Measurements from ENCODE around the gene GP1BA.
"Not testable (repeated sequence)": the region's sequence is repeated elsewhere in the genome, so short reads cannot be mapped to it uniquely, and the experiment has no call there.

GP1BA gene

DNA sequence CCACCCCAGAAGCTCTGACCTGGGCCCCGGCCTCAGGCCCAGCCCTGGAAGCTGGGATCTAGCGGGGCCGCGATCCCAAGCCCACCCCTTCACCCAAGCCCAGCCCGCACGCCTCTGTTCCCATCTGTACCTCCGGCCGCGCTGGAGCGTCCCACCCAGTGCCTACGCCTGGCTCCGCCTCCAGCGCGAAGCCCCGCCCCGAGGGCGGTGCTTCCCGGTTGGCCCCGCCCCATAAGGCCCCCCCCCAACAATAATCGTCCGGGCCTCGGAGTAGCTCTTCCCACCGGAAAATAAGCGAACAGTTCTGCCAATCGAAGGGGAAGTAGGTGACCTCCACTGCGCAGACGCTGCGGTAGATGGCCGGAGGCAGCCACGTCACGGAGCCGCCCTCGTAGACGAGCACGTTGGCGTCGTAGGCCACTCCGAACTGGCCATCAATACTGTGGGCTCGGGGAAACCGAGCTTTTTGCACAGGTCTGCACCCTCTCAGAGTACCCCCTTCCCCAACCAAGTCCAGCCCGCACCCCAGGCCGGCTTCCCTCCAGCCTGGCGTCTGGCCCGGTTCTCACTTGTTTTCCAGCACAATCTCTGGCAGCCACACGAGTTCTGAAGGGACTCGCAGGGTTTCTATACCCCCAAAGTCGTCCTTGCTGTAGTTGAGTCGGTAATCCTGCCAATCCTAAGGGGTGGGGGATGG lies 30.3 kb upstream of the GP1BA start:
- DNase-seq (ENCODE audit: low spot score): no peak

DNA sequence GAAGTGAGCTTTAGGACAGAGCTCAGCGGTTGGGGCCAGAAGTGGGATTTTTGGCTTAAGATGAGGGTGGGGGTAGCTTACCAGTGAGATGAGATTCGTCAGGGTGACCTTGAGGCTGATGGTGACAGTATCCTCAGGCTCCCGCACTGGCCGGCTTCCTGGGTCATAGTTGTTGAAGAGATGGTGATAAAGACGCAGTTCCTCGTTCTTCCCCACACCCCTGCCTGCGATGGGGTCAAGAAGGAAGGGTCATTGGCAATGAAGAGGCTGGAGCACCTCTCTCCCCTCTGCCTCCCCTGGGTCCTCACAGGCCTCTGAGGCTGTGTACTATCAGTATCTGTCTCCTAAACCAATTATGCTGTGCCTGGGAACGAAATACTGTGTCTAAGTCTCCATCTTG lies 29.5 kb upstream of the GP1BA start:
- no peak for DNase-seq (ENCODE audit: low spot score)

DNA sequence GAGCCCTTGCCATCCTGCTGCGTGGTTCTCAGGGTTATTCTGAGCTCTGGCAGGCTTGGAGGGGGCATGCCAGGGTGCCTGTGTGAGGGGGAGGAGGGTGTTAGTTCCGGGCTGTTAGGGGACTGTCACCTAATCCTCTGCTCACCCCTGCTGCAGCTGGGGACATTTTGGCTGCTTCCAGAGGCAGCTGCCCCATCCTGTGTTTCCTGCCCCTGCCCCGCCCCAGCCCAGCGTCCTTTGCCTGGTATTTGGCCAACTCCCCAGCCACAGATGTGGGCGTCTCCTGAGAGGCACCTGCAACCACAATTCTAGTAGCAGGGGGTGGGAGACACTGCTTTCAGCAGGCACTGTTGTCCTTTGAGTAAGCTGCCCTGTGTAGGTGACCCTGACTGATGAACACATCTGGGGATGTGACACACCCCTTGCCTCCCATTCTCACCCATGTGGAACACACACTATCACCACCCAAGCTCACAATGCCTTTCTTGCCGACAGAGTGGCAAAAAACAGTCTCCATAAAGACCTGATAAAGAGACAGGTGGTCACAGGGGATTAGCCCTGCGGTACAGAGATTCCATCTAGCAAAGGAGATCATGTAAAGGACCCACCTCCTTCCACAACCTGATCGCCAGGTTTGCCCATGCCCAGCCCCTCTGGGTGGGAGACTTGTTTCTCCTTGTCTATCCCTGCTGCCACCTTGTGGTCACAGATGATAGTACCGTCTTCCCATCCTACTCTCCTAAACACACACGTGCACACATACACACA lies 28.8 kb upstream of the GP1BA start, which contains the start of gene CHRNE:
CHRNE (minus strand) TSS at position 48 of the 768 bp plus-strand sequence; CDS start at position 13, 35 bp downstream.
- peak; percentile 82 for DNase-seq (ENCODE audit: low spot score)

- not testable (repeated sequence) for DNase-seq (ENCODE audit: low spot score)
Observed at GRCh38 chr17:4906642-4907041, 25.4 kb upstream of the GP1BA start.

- DNase-seq (ENCODE audit: low spot score): no peak
Observed at GRCh38 chr17:4908301-4908700, 23.8 kb upstream of the GP1BA start.

DNA sequence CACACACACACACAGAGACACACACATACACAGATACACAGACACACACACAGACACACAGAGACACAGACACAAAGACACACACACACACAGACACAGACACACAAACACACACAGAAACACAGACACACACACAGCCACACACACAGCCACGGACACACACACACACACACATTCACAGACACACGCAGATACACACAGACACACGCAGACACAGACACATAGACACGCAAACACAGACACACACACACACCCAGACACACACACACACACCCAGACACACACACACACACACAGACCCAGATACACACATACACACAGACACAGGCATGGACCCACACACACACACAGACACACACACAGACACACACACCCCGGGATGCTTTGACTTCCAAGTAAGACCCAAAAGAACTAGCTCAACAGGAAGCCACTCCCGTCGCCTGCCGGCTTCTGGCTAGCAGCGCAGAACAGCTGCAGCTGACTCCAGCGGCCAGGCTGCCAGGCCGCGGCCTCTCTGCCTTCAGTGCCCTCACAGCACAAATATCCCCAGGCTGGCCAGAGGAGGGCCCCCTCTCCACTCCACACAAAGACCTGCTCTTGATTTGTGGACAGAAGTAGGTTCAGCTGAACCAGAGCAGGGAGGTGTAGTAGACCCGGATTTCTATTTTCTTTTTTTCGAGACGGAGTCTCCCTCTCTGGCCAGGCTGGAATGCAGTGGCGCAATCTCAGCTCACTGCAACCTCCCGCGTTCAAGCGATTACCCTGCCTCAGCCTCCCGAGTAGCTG lies 23.2 kb upstream of the GP1BA start:
- peak; percentile 85 for DNase-seq (ENCODE audit: low spot score)

DNA sequence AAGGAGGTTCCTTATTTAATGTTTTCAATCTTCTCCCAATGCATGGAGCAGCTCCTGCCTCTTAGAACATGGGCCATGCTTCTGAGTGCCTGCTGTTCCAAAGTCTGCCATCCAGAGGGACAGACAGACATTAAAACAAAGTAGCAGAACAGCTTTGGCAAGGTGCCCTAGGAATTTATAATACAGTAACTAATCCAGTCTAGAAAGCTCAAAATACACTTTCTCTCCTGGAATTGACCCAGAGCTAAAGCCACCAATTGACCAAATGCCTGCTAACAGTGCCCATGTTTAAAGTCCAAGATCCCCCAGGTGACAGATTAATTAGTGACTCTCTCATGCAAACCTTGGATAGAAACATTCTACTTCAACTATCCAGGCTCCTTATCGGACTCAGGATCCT lies 18.1 kb upstream of the GP1BA start:
- no peak for DNase-seq (ENCODE audit: low spot score)

DNA sequence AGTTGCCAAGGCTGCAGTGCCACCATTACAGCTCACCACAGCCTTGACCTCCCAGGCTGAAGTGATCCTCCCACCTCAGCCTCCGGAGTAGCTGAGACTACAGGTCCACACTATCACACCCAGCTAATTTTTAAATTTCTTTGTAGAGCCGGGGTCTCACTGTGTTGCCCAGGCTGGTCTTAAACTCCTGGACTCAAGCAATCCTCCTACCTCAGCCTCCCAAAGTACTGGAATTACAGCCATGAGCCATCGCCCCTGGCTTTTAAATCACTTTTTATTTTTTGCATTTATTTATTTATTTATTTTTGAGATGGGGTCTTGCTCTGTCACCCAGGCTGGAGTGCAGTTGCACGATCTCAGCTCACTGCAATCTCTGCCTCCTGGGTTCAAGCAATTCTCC lies 17.5 kb upstream of the GP1BA start:
- not testable (repeated sequence) for DNase-seq (ENCODE audit: low spot score)

DNA sequence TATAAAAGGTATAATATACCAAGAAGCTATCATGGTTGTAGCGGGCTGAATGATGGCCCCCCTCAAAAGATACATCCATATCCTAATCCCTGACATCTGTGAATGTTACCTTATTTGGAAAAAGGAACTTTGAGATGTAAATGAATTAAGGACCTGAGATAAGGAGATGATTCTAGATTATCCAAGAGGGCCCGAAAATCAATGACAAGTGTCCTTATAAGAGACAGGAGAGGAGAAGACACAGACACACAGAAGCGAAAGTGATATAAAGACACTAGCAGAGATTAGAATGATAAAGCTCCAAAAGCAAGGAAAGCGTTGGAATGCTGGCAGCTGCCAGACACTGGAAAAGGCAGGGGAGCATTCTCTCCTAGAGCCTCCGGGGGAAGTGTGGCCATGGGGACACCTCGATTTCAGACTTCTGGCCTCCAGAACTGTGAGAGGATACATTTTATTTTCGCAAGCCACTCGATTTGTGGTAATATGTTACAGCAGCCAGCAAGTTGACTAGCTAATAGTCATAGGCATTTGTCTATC lies 12.5 kb upstream of the GP1BA start:
- DNase-seq (ENCODE audit: low spot score): no peak

GRCh38 chr17:4920351-4921048 lies 11.6 kb upstream of the GP1BA start:
- no peak for DNase-seq (ENCODE audit: low spot score)

DNA sequence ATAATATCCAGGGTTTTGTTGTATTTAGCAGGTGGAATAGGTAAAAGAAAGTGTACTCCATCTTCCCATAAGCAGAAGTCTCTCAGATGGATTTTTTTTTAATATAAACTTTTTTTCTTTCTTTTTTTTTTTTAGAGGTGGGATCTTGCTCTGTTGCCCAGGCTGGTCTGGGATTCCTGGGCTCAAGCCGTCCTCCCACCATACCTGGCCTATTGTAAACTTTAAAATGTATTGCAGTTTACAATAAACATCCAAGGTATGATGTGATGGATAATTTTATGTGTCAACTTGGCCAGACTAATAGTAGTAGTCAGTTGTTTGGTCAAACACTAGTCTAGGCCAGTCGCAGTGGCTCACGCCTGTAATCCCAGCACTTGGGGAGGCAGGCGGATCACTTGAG lies 10.8 kb upstream of the GP1BA start:
- no peak for DNase-seq (ENCODE audit: low spot score)

GRCh38 chr17:4926577-4927335 lies 5.3 kb upstream of the GP1BA start:
- DNase-seq (ENCODE audit: low spot score): not testable (repeated sequence)

- DNase-seq (ENCODE audit: low spot score): no peak
Observed at GRCh38 chr17:4928881-4929280, 3.2 kb upstream of the GP1BA start.

DNA sequence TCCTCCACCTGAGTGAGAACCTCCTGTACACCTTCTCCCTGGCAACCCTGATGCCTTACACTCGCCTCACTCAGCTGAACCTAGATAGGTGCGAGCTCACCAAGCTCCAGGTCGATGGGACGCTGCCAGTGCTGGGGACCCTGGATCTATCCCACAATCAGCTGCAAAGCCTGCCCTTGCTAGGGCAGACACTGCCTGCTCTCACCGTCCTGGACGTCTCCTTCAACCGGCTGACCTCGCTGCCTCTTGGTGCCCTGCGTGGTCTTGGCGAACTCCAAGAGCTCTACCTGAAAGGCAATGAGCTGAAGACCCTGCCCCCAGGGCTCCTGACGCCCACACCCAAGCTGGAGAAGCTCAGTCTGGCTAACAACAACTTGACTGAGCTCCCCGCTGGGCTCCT lies 679 bp downstream of the GP1BA start:
- no peak for DNase-seq (ENCODE audit: low spot score)

DNA sequence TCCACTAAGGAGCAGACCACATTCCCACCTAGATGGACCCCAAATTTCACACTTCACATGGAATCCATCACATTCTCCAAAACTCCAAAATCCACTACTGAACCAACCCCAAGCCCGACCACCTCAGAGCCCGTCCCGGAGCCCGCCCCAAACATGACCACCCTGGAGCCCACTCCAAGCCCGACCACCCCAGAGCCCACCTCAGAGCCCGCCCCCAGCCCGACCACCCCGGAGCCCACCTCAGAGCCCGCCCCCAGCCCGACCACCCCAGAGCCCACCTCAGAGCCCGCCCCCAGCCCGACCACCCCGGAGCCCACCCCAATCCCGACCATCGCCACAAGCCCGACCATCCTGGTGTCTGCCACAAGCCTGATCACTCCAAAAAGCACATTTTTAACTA lies 1.6 kb downstream of the GP1BA start:
- no peak for DNase-seq (ENCODE audit: low spot score)

DNA sequence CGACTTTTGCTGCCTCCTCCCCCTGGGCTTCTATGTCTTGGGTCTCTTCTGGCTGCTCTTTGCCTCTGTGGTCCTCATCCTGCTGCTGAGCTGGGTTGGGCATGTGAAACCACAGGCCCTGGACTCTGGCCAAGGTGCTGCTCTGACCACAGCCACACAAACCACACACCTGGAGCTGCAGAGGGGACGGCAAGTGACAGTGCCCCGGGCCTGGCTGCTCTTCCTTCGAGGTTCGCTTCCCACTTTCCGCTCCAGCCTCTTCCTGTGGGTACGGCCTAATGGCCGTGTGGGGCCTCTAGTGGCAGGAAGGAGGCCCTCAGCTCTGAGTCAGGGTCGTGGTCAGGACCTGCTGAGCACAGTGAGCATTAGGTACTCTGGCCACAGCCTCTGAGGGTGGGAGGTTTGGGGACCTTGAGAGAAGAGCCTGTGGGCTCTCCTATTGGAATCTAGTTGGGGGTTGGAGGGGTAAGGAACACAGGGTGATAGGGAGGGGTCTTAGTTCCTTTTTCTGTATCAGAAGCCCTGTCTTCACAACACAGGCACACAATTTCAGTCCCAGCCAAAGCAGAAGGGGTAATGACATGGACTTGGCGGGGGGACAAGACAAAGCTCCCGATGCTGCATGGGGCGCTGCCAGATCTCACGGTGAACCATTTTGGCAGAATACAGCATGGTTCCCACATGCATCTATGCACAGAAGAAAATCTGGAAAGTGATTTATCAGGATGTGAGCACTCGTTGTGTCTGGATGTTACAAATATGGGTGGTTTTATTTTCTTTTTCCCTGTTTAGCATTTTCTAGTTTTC lies 2.3 kb downstream of the GP1BA start:
- DNase-seq (ENCODE audit: low spot score): no peak

- DNase-seq (ENCODE audit: low spot score): no peak
Observed at GRCh38 chr17:4935650-4936049, 3.6 kb downstream of the GP1BA start.

DNA sequence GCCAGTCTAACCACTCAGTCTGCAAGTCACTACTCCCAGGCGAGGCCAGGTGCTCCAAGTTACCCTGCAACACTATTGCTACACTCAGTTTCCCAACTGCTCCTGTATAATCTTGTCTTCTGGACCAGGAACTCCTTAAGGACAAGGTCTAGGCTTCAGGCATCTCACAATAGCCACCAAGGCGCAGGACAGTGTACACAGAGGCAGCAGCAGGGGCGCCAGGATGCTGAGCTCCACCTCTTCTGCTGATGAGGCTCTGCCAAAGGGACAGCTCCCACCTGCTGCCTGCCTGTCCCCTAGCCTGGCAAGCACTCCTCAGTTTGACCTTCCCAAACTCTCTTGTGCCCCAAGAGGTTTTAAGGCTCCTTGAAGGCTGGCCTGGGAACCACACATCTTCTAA lies 4.4 kb downstream of the GP1BA start:
- no peak for DNase-seq (ENCODE audit: low spot score)

DNA sequence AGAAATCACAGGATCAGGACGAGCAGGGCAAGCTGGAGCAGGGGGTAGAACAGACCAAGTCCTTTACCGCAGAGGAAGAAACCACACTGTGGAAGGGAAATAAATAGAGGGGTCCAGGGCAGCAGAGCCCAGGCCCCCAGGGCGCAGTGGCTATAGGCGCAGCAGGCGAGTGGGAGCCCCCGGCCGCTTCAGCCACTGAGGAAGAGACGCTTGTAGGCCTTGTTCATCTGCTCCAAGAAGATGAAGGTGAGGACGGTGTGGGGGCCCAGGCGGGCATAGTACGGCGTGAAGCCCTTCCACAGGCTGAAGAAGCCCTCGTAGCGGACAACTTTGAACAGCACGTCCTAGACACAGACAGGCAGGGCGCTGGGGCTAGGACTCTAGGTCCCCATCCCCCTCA lies 5.5 kb downstream of the GP1BA start:
- DNase-seq (ENCODE audit: low spot score): no peak

DNA sequence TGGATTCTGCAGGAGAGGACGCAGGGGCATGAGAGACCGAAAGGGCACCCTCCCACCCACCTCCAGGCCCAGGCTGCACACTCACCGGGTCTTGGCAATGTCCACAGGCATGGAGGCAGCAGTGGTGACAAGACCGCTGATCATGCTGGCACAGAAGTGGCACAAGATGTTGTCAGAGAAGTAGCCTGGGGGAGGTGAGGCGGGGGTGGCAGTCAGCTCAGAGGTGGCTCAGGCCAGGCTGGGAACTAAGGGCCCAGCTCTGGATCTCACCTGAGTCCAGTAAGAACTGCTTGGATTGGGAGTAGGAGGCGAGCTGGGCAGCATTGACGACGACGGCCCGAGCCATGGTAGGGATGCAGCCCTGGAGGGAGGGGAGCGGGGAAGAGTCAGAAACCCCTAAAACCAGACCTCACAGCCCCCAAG lies 6.0 kb downstream of the GP1BA start:
- no peak for DNase-seq (ENCODE audit: low spot score)
